H9 (cell line): Measurements from ENCODE around the gene PSMB8. TPM values are rescaled to one million over a fixed set of nuclear protein-coding genes. Genes with fewer than 3 reads are reported as not detected.

Source experiments
- DNase-seq: peaks from one replicate; pipeline ENCODE4 v3.0.0-alpha.2; 2017
- H2AFZ ChIP-seq: one replicate; pipeline ENCODE4 v1.6.1; 2013; ENCODE audit warnings: mild to moderate bottlenecking, low read length, control low read depth, moderate library complexity
- H2AK5ac ChIP-seq: 2 replicates; pipeline ENCODE4 v1.6.1; 2013; ENCODE audit warnings: low read length, control low read depth, mixed read lengths; ENCODE audit not compliant: insufficient read length
- H2BK120ac ChIP-seq: one replicate; pipeline ENCODE4 v1.6.1; 2013; ENCODE audit warnings: low read depth, mild to moderate bottlenecking, low read length, control low read depth, inconsistent platforms; ENCODE audit not compliant: poor library complexity, severe bottlenecking
- H2BK12ac ChIP-seq: 2 replicates; pipeline ENCODE4 v1.6.1; 2013; ENCODE audit warnings: low read length, control low read depth, mixed read lengths, low read depth; ENCODE audit not compliant: insufficient read length
- H2BK15ac ChIP-seq: 2 replicates; pipeline ENCODE4 v1.6.1; 2013; ENCODE audit warnings: low read depth, low read length, control low read depth
- H2BK20ac ChIP-seq: one replicate; pipeline ENCODE4 v1.6.1; 2013; ENCODE audit warnings: low read depth, mild to moderate bottlenecking, low read length, control low read depth, inconsistent platforms; ENCODE audit not compliant: poor library complexity, severe bottlenecking
- H2BK5ac ChIP-seq: 2 replicates; pipeline ENCODE4 v1.6.1; 2013; ENCODE audit warnings: low read length, control low read depth, mixed read lengths; ENCODE audit not compliant: insufficient read length
- H3K14ac ChIP-seq: 2 replicates; pipeline ENCODE4 v1.6.1; 2013; ENCODE audit warnings: low read length, control low read depth; ENCODE audit not compliant: insufficient read depth
- H3K18ac ChIP-seq: 2 replicates; pipeline ENCODE4 v1.6.1; 2013; ENCODE audit warnings: low read depth, mild to moderate bottlenecking, mixed read lengths, low read length, control low read depth; ENCODE audit not compliant: insufficient read length
- H3K23ac ChIP-seq: 2 replicates; pipeline ENCODE4 v1.6.1; 2013; ENCODE audit warnings: low read length, control low read depth, mixed read lengths, low read depth; ENCODE audit not compliant: insufficient read length
- H3K23me2 ChIP-seq: 2 replicates; pipeline ENCODE4 v1.6.1; 2013; ENCODE audit warnings: low read depth, mild to moderate bottlenecking, mixed read lengths, low read length, control low read depth; ENCODE audit not compliant: insufficient read length, poor library complexity, severe bottlenecking
- H3K27ac ChIP-seq: 2 replicates; pipeline ENCODE4 v1.5.1; 2013; ENCODE audit warnings: low read length, control low read depth, mixed read lengths, low read depth; ENCODE audit not compliant: insufficient read length
- H3K27me3 ChIP-seq: 2 replicates; pipeline ENCODE4 v1.6.1; 2013; ENCODE audit warnings: low read length, control low read depth, inconsistent platforms; ENCODE audit not compliant: insufficient read depth
- H3K4ac ChIP-seq: 2 replicates; pipeline ENCODE4 v1.6.1; 2013; ENCODE audit warnings: low read depth, mild to moderate bottlenecking, control low read depth, inconsistent platforms, low read length, moderate library complexity
- H3K4me1 ChIP-seq: 2 replicates; pipeline ENCODE4 v1.6.1; 2013; ENCODE audit warnings: low read length, control low read depth, inconsistent platforms; ENCODE audit not compliant: insufficient read depth
- H3K4me2 ChIP-seq: 2 replicates; pipeline ENCODE4 v1.6.1; 2013; ENCODE audit warnings: low read length, control low read depth, mixed read lengths; ENCODE audit not compliant: insufficient read length, insufficient read depth
- H3K56ac ChIP-seq: 2 replicates; pipeline ENCODE4 v1.6.1; 2013; ENCODE audit warnings: low read depth, mild to moderate bottlenecking, mixed read lengths, low read length, control low read depth; ENCODE audit not compliant: insufficient read length
- H3K79me1 ChIP-seq: 2 replicates; pipeline ENCODE4 v1.6.1; 2013; ENCODE audit warnings: low read depth, mild to moderate bottlenecking, moderate library complexity, low read length, control low read depth, inconsistent platforms; ENCODE audit not compliant: insufficient read depth, poor library complexity, severe bottlenecking
- H3K79me2 ChIP-seq: 2 replicates; pipeline ENCODE4 v1.6.1; 2013; ENCODE audit warnings: low read length, control low read depth, inconsistent platforms; ENCODE audit not compliant: insufficient read depth
- H3K9ac ChIP-seq: 2 replicates; pipeline ENCODE4 v1.6.1; 2013; ENCODE audit warnings: low read length, control low read depth, mixed read lengths; ENCODE audit not compliant: insufficient read length; ENCODE audit errors: extremely low read depth
- H3K9me3 ChIP-seq: one replicate; pipeline ENCODE4 v1.6.1; 2013; ENCODE audit warnings: low read depth, low read length, inconsistent platforms; ENCODE audit not compliant: control insufficient read depth
- H3T11ph ChIP-seq: one replicate; pipeline ENCODE4 v1.6.1; 2013; ENCODE audit warnings: mild to moderate bottlenecking, low read length, control low read depth, inconsistent platforms
- H4K20me1 ChIP-seq: one replicate; pipeline ENCODE4 v1.6.1; 2013; ENCODE audit not compliant: control insufficient read depth, insufficient read length, insufficient read depth
- H4K5ac ChIP-seq: 2 replicates; pipeline ENCODE4 v1.6.1; 2013; ENCODE audit warnings: low read depth, mild to moderate bottlenecking, mixed read lengths, low read length, control low read depth; ENCODE audit not compliant: insufficient read length
- H4K8ac ChIP-seq: replicated peaks from 2 replicates; pipeline ENCODE4 v1.6.1; 2013; ENCODE audit warnings: low read length, control low read depth, mixed read lengths, low read depth; ENCODE audit not compliant: insufficient read length
- H4K91ac ChIP-seq: 2 replicates; pipeline ENCODE4 v1.6.1; 2013; ENCODE audit warnings: low read depth, mild to moderate bottlenecking, moderate library complexity, mixed read lengths, low read length, control low read depth; ENCODE audit not compliant: insufficient read length
- H3K27ac Mint-ChIP-seq, 3 experiments: 2 replicates in 2 of 3; 3 replicates in 1 of 3; pipeline ENCODE4 v1.8.0; 2020 to 2021; ENCODE audit warnings: mixed read lengths in 3 of 3, mild to moderate bottlenecking in 1 of 3, moderate library complexity in 1 of 3
- H3K27me3 Mint-ChIP-seq: 2 replicates; pipeline ENCODE4 v1.8.0; 2021; ENCODE audit warnings: low read depth, mild to moderate bottlenecking, moderate library complexity, mixed read lengths
- H3K36me3 Mint-ChIP-seq, 3 experiments: 2 replicates in 2 of 3; 3 replicates in 1 of 3; pipeline ENCODE4 v1.8.0; 2020 to 2021; ENCODE audit warnings: low read depth in 3 of 3, mixed read lengths in 3 of 3; ENCODE audit not compliant: insufficient read depth in 1 of 3
- H3K4me1 Mint-ChIP-seq, 2 experiments: 2 replicates each; pipeline ENCODE4 v1.8.0; 2020; ENCODE audit warnings: mixed read lengths in 2 of 2
- H3K4me3 Mint-ChIP-seq, 2 experiments: 2 replicates in 1 of 2; 3 replicates in 1 of 2; pipeline ENCODE4 v1.8.0; 2020 to 2021; ENCODE audit warnings: mild to moderate bottlenecking in 2 of 2, mixed read lengths in 2 of 2, moderate library complexity in 1 of 2
- H3K9me3 Mint-ChIP-seq, 2 experiments: 2 replicates in 1 of 2; 3 replicates in 1 of 2; pipeline ENCODE4 v1.8.0; 2020; ENCODE audit warnings: mild to moderate bottlenecking in 2 of 2, mixed read lengths in 2 of 2, moderate library complexity in 1 of 2
- CTCF ChIP-seq: fragments of 200-600 bp; sonication (generic); conservative IDR thresholded peaks from 3 replicates; pipeline ENCODE4 v1.8.0; 2021; ENCODE audit warnings: antibody characterized with exemption, mild to moderate bottlenecking
- WGBS: extraction: QIAGEN DNeasy Blood & Tissue Kit; methylation state at CpG from one replicate; pipeline ENCODE4 v1.1.7; 2013; ENCODE audit warnings: missing lambda C conversion rate, low lambda C conversion rate, mixed read lengths; ENCODE audit not compliant: insufficient read length; ENCODE audit errors: extremely low coverage; 5-methylcytosine and 5-hydroxymethylcytosine counted together
- total RNA-seq: library from RNA; stranded (reverse); gene quantifications from 2 replicates; pipeline ENCODE4 v1.2.1, GENCODE V29; 2021

PSMB8 gene
- total RNA-seq, 1 experiment from 2014 or later, result 19.1 TPM

GRCh38 chr6:32796848-32797776, 46.7 kb downstream of the PSMB8 start:
- peak; percentile 67 for DNase-seq
- Mint-ChIP-seq H3K27me3 (peaks cover 23% of the 10 kb centered on the region), H3K4me1 (peaks cover 16 to 18% of the 10 kb centered on the region in 2 experiments), H3K9me3 (peaks cover 8 to 9% of the 10 kb centered on the region in 2 experiments), H3K4me3 (peak overlapping the region; percentile 55 to 71), H3K27ac (no peak overlapping the region), H3K36me3 (peaks cover 0 to 6% (median 0%) of the 10 kb centered on the region in 3 experiments; a peak in 2 of 7 replicates)
- no peak overlapping the region for H2AK5ac ChIP-seq
- H3K18ac ChIP-seq, result peak overlapping the region; percentile 46
- no peak overlapping the region for H2BK15ac ChIP-seq
- no peak overlapping the region for H3K27ac ChIP-seq
- H4K8ac ChIP-seq, result no peak overlapping the region
- no peaks in the 10 kb centered on the region for H3K23me2 ChIP-seq
- H3K23ac ChIP-seq, result no peak overlapping the region
- H3K79me2 ChIP-seq, result no peaks in the 10 kb centered on the region
- H3K14ac ChIP-seq, result no peak overlapping the region
- H2BK120ac ChIP-seq, result no peak overlapping the region
- no peaks in the 10 kb centered on the region for H3K9me3 ChIP-seq
- peak overlapping the region; percentile 63 for H3K9ac ChIP-seq
- WGBS, result no CpG with 5 or more reads among the region's 30 CpGs
- no peak overlapping the region for H3K4ac ChIP-seq
- TF ChIP-seq CTCF, result peak; percentile 91
- no peak overlapping the region for H4K91ac ChIP-seq
- H3K4me1 ChIP-seq, result no peaks in the 10 kb centered on the region
- no peak overlapping the region for H4K5ac ChIP-seq
- H3K56ac ChIP-seq, result no peak overlapping the region
- H2BK5ac ChIP-seq, result no peak overlapping the region
- no peak overlapping the region for H3T11ph ChIP-seq
- no peak overlapping the region for H2BK20ac ChIP-seq
- H4K20me1 ChIP-seq, result no peaks in the 10 kb centered on the region
- H2AFZ ChIP-seq, result peak overlapping the region; percentile 100
- no peaks in the 10 kb centered on the region for H3K79me1 ChIP-seq
- H3K27me3 ChIP-seq, result no peaks in the 10 kb centered on the region
- H3K4me2 ChIP-seq, result peak overlapping the region; percentile 55
- H2BK12ac ChIP-seq, result no peak overlapping the region
